ENCODE measurements around the gene PTGDR2. TPM values are rescaled to one million over a fixed set of nuclear protein-coding genes. Genes with fewer than 3 reads are reported as not detected.
A peak's percentile ranks its signal among the peaks of the same experiment; 100 is the strongest.

PTGDR2 gene
- total RNA-seq, 1 experiment from 2014 or later, result 0.31 TPM

DNA sequence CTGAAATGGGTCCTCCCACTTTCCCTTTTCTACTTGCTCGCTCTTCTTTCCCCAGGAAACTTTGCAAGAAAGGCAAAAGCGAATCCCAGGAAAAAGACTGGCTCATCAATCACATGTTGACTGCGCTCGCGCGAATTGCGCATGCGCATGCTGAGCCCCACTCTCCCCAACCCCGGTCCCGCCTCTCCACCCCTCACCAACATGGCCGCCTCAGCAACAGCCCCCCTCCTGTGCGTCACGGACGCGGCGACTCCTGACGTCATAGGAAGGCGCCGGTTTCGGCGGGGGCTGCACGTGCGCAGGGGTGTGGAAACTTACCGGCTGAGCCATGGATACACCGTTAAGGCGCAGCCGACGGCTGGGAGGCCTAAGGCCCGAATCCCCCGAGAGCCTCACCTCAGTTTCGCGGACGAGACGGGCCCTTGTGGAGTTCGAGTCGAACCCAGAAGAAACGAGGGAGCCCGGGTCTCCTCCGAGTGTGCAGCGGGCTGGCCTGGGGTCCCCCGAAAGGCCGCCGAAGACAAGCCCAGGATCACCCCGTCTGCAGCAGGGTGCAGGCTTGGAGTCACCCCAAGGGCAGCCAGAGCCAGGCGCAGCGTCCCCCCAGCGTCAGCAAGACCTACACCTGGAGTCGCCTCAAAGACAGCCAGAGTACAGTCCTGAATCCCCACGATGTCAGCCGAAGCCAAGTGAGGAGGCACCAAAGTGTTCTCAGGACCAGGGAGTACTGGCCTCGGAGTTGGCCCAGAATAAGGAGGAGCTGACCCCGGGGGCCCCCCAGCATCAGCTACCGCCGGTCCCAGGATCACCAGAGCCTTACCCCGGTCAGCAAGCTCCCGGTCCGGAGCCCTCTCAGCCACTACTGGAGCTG lies 13.7 kb downstream of the PTGDR2 start, which contains the start of gene CCDC86:
Gene CCDC86 (plus strand): TSS at position 317 of the 871 bp plus-strand sequence. CDS start 12 bp downstream, at position 329.
- BruUV-seq (replicated peaks), result TSS peak; percentile 63
- DNase-seq, result peak; percentile 97
- CTCF ChIA-PET, result no interaction called here
- H3K4me1 Mint-ChIP-seq (ENCODE audit: low read depth, unreplicated experiment), result peaks cover 39% of the 10 kb centered on the region
- peak within 1 kb of the TSS; percentile 58 for H3K27ac Mint-ChIP-seq (ENCODE audit: unreplicated experiment)
- intact Hi-C loops (cut with micrococcal nuclease; ENCODE audit: unreplicated experiment), result no loop called here
- peaks cover 7% of the 10 kb centered on the region for H3K27me3 Mint-ChIP-seq (ENCODE audit: unreplicated experiment)
- peak within 1 kb of the TSS; percentile 93 for H3K4me3 Mint-ChIP-seq (ENCODE audit: low read depth, unreplicated experiment)
- TF ChIP-seq, protein P1, sequence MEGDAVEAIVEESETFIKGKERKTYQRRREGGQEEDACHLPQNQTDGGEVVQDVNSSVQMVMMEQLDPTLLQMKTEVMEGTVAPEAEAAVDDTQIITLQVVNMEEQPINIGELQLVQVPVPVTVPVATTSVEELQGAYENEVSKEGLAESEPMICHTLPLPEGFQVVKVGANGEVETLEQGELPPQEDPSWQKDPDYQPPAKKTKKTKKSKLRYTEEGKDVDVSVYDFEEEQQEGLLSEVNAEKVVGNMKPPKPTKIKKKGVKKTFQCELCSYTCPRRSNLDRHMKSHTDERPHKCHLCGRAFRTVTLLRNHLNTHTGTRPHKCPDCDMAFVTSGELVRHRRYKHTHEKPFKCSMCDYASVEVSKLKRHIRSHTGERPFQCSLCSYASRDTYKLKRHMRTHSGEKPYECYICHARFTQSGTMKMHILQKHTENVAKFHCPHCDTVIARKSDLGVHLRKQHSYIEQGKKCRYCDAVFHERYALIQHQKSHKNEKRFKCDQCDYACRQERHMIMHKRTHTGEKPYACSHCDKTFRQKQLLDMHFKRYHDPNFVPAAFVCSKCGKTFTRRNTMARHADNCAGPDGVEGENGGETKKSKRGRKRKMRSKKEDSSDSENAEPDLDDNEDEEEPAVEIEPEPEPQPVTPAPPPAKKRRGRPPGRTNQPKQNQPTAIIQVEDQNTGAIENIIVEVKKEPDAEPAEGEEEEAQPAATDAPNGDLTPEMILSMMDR (IDR thresholded peaks at IDR 0.05; ENCODE audit: unreplicated experiment), result no peak
- H3K9me3 Mint-ChIP-seq (ENCODE audit: low read depth, unreplicated experiment), result no peaks in the 10 kb centered on the region
- peaks cover 53% of the 10 kb centered on the region for H3K36me3 Mint-ChIP-seq (ENCODE audit: insufficient read depth, unreplicated experiment)

DNA sequence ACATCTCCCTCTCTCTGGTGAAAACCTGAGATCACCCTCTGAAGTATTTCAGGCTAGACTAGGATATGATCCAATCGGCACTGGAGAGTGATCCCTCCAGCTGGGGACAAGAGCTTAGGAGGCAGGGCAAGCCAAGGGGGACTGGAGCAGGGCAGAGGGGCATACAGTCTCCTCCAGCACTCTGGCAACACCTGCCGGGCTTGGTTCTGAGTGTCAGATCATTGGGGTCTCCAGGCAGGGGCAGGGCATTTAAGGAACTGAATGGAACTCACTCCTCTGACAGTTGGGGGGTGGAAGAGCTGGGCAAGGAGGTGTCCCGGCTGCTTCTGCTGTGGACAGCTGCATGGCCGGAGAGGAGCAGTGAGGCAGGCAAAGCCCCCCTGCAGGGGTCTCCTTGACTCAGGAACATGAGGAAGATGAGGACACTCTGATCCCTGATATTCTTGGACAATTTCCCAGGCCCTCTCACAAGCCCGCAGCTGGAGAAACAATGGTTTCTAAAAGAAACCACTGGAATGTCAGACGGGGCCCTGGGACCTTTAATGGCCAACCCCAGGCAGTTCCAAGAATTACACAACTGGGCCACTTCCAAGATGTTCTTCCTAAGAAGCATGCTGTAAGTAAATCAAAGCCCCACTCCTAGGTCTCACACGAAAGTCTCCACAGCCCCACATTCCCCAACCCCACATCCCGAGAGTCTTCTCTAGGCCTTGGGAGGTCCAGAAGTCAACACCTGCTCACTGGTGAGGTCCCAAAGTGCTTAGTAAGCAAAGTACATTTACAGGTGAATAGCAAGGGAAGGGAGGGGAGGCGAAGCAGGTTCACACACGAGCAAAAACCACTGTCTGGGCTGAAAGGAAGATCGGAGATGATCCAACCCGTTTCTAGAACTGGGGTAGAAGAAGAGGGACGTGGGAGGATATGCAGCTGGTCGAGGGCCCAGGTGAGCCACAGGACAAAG lies 15.0 kb downstream of the PTGDR2 start:
- Mint-ChIP-seq H3K36me3 (ENCODE audit: insufficient read depth, unreplicated experiment) (peaks cover 43% of the 10 kb centered on the region), H3K4me3 (ENCODE audit: low read depth, unreplicated experiment) (peak overlapping the region; percentile 93), H3K9me3 (ENCODE audit: low read depth, unreplicated experiment) (no peaks in the 10 kb centered on the region), H3K27me3 (ENCODE audit: unreplicated experiment) (peaks cover 15% of the 10 kb centered on the region), H3K27ac (ENCODE audit: unreplicated experiment) (peak overlapping the region; percentile 58), H3K4me1 (ENCODE audit: low read depth, unreplicated experiment) (peaks cover 39% of the 10 kb centered on the region)
- intact Hi-C loops (cut with micrococcal nuclease; ENCODE audit: unreplicated experiment), result no loop called here
- DNase-seq, result no peak
- TF ChIP-seq, protein P1 (IDR thresholded peaks at IDR 0.05; ENCODE audit: unreplicated experiment), result no peak
- CTCF ChIA-PET, result no interaction called here
- BruUV-seq (replicated peaks), result no TSS peak

DNA sequence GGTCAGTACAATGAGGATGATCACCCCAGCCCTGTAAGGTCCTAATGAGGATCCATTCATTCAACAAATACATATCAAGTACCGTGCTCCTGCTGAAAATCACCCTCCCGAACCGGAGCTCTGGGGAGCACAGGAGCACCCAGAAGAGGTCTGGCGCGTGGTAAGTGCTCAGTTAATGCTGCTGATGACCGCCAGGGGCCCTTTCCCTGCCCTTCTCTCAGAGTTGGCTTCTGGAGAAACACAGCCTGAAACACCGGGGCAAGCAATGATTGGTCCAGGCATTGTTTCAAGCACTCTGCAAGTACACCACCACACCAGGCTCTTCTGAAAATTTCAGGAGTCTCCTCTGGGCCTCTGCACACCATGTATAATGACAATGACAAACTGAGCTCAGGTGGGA lies 17.6 kb downstream of the PTGDR2 start:
- Mint-ChIP-seq H3K9me3 (ENCODE audit: low read depth, unreplicated experiment) (no peaks in the 10 kb centered on the region), H3K36me3 (ENCODE audit: insufficient read depth, unreplicated experiment) (peaks cover 30% of the 10 kb centered on the region), H3K27ac (ENCODE audit: unreplicated experiment) (no peak overlapping the region), H3K27me3 (ENCODE audit: unreplicated experiment) (peaks cover 29% of the 10 kb centered on the region), H3K4me3 (ENCODE audit: low read depth, unreplicated experiment) (no peak overlapping the region), H3K4me1 (ENCODE audit: low read depth, unreplicated experiment) (peaks cover 14% of the 10 kb centered on the region)
- CTCF ChIA-PET, result interaction anchor here (0.7 to 0.8 kb wide), 2 partner anchors 27 to 62 kb away, joined by 3 read pairs; no protein-coding TSS in a partner anchor
- DNase-seq, result no peak
- intact Hi-C loops (cut with micrococcal nuclease; ENCODE audit: unreplicated experiment), result no loop called here
- TF ChIP-seq, protein P1 (IDR thresholded peaks at IDR 0.05; ENCODE audit: unreplicated experiment), result no peak
- BruUV-seq (replicated peaks), result no TSS peak

DNA sequence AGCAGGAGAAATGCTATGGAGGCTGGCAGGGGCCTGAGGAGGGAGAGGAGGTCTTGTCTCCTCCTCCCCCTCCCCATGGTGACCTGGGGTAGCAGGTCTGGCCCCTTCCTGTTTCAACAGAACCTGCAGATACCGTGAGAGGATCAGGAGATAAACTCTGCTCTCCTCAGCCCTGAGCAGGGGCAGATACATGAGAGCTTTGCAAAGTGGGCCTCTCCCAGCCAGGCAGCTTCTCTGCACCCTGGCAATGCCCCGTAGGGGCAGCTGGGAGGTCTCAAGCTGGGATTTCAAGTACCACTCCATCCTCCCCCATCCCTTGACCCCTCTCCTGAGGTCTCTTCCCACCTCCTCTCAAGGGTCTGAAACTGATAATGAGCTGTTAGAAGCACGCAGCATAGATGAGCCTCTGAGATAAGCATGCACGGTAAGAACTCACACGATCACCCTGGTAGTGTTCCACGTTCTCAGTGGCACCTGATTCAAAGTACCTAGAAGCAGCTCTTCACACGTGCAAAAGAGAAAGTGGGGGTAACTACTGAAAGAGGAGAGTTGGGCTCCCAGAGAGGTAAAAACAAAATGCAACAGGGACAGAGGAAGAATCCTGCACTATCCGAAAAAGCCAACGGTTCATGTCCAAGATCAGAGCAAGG lies 18.8 kb downstream of the PTGDR2 start:
- Mint-ChIP-seq H3K9me3 (ENCODE audit: low read depth, unreplicated experiment) (no peaks in the 10 kb centered on the region), H3K36me3 (ENCODE audit: insufficient read depth, unreplicated experiment) (peaks cover 18% of the 10 kb centered on the region), H3K27ac (ENCODE audit: unreplicated experiment) (no peak overlapping the region), H3K4me3 (ENCODE audit: low read depth, unreplicated experiment) (no peak overlapping the region), H3K4me1 (ENCODE audit: low read depth, unreplicated experiment) (peaks cover 12% of the 10 kb centered on the region), H3K27me3 (ENCODE audit: unreplicated experiment) (peaks cover 40% of the 10 kb centered on the region)
- BruUV-seq (replicated peaks), result no TSS peak
- DNase-seq, result no peak
- CTCF ChIA-PET, result no interaction called here
- TF ChIP-seq, protein P1 (IDR thresholded peaks at IDR 0.05; ENCODE audit: unreplicated experiment), result no peak
- intact Hi-C loops (cut with micrococcal nuclease; ENCODE audit: unreplicated experiment), result no loop called here

All from Calu3 (cell line).